BLaER1 treated with 17β-estradiol and CSF1 and Interleukin-3, amounts not matched to agents 10 nM and 100 nM (cell line): ENCODE results near the gene FRG2.
"Not testable (repeated sequence)": the region's sequence is repeated elsewhere in the genome, so short reads cannot be mapped to it uniquely, and the experiment has no call there.

ENCODE experiments used
- H3K27ac ChIP-seq, 11 experiments: shearing (Covaris generic); formaldehyde crosslinking; 2 replicates each; pipeline ENCODE4 v1.8.1; 2022
- H3K27me3 ChIP-seq, 11 experiments: shearing (Covaris generic); formaldehyde crosslinking; 2 replicates each; pipeline ENCODE4 v1.8.1; 2022
- H3K36me3 ChIP-seq, 11 experiments: shearing (Covaris generic); formaldehyde crosslinking; 2 replicates each; pipeline ENCODE4 v1.8.1; 2022
- H3K4me1 ChIP-seq, 10 experiments: shearing (Covaris generic); formaldehyde crosslinking; 2 replicates each; pipeline ENCODE4 v1.8.1; 2022
- H3K4me2 ChIP-seq, 11 experiments: shearing (Covaris generic); formaldehyde crosslinking; 2 replicates each; pipeline ENCODE4 v1.8.1; 2022
- H3K4me3 ChIP-seq, 10 experiments: shearing (Covaris generic); formaldehyde crosslinking; 2 replicates each; pipeline ENCODE4 v1.8.1; 2022
- H3K9ac ChIP-seq, 11 experiments: shearing (Covaris generic); formaldehyde crosslinking; 2 replicates each; pipeline ENCODE4 v1.8.1; 2022
- H3K9me3 ChIP-seq, 11 experiments: shearing (Covaris generic); formaldehyde crosslinking; replicated peaks in 1 of 11; 2 replicates each; pipeline ENCODE4 v1.8.1; 2022
- H4K20me1 ChIP-seq, 11 experiments: shearing (Covaris generic); formaldehyde crosslinking; 2 replicates each; pipeline ENCODE4 v1.8.1; 2022
- Cebpa-rat ChIP-seq, 11 experiments: shearing (Covaris generic); IDR thresholded peaks; 2 replicates each; pipeline ENCODE4 v1.8.1; 2022

Gene FRG2

GRCh38 chr4:190014771-190015537 lies 12.1 kb downstream of the FRG2 start:
- no peak for TF ChIP-seq Cebpa-rat (IDR thresholded peaks at IDR 0.05)
- peaks cover 53 to 58% (median 55%) of the 10 kb centered on the region in 11 experiments for H3K9me3 ChIP-seq
- no peak overlapping the region for H3K4me2 ChIP-seq
- no peaks in the 10 kb centered on the region for H3K36me3 ChIP-seq
- H3K4me3 ChIP-seq: no peak overlapping the region
- H3K4me1 ChIP-seq: no peaks in the 10 kb centered on the region
- no peak overlapping the region for H3K9ac ChIP-seq
- no peaks in the 10 kb centered on the region for H4K20me1 ChIP-seq
- H3K27me3 ChIP-seq: no peaks in the 10 kb centered on the region
- no peak overlapping the region for H3K27ac ChIP-seq

GRCh38 chr4:189989941-189990340 lies 37.1 kb downstream of the FRG2 start:
- H3K27ac ChIP-seq, H3K9me3 ChIP-seq, H3K27me3 ChIP-seq, H3K9ac ChIP-seq, H3K4me2 ChIP-seq, H3K4me3 ChIP-seq, H4K20me1 ChIP-seq, H3K4me1 ChIP-seq, H3K36me3 ChIP-seq: not testable (repeated sequence)

- TF ChIP-seq Cebpa-rat (IDR thresholded peaks at IDR 0.05): no peak
These were observed 38.1 kb downstream of the FRG2 start for GRCh38 chr4:189988877-189989431.

GRCh38 chr4:189985651-189986243 lies 41.3 kb downstream of the FRG2 start:
- not testable (repeated sequence) for H3K4me2 ChIP-seq, H3K4me1 ChIP-seq, H3K27ac ChIP-seq, H3K9me3 ChIP-seq, H4K20me1 ChIP-seq, H3K9ac ChIP-seq, H3K36me3 ChIP-seq, H3K4me3 ChIP-seq, H3K27me3 ChIP-seq

More at GRCh38 chr4:189988877-189989431, 38.1 kb downstream of the FRG2 start:
- no peak overlapping the region for H3K4me2 ChIP-seq
- H3K4me3 ChIP-seq: no peak overlapping the region
- H3K9ac ChIP-seq: no peak overlapping the region
- H3K36me3 ChIP-seq: no peaks in the 10 kb centered on the region
- H3K9me3 ChIP-seq: peaks cover 0 to 3% (median 0%) of the 10 kb centered on the region in 11 experiments; a peak in 2 of 22 replicates
- H3K27ac ChIP-seq: no peak overlapping the region
- H3K4me1 ChIP-seq: no peaks in the 10 kb centered on the region
- H4K20me1 ChIP-seq: no peaks in the 10 kb centered on the region
- H3K27me3 ChIP-seq: no peaks in the 10 kb centered on the region

DNA sequence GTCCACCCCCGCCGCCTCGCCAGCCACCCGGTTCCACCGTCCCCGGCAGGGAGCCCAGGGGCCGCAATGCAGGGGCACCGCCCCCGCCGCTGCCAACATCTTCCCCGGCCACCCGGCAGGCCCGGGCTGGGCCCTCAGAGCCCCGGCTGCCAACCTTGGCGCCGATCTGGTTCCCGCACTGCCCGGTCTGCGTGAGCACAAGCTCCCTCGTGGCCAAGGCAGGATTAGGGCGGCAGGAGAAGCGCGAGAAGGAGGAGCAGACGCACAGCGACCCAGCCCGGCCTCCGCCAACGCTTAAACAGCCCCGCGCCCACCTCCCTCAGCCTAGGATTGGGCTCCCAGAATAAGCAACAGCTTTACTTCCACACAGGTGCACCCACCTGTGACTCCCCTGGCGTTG lies 42.4 kb downstream of the FRG2 start:
- not testable (repeated sequence) for H3K9ac ChIP-seq, H3K36me3 ChIP-seq, H3K9me3 ChIP-seq, H3K4me3 ChIP-seq, H3K27ac ChIP-seq, H3K4me2 ChIP-seq, H3K27me3 ChIP-seq, H3K4me1 ChIP-seq, H4K20me1 ChIP-seq

GRCh38 chr4:189983916-189984526 lies 43.0 kb downstream of the FRG2 start:
- H4K20me1 ChIP-seq, H3K27ac ChIP-seq, H3K9ac ChIP-seq, H3K4me2 ChIP-seq, H3K27me3 ChIP-seq, H3K4me1 ChIP-seq, H3K4me3 ChIP-seq, H3K9me3 ChIP-seq, H3K36me3 ChIP-seq: not testable (repeated sequence)

GRCh38 chr4:189981970-189982369 lies 45.1 kb downstream of the FRG2 start:
- no peaks in the 10 kb centered on the region for H3K27me3 ChIP-seq
- TF ChIP-seq Cebpa-rat (IDR thresholded peaks at IDR 0.05): no peak
- no peak overlapping the region for H3K9ac ChIP-seq
- no peak overlapping the region for H3K4me3 ChIP-seq
- H3K4me1 ChIP-seq: no peaks in the 10 kb centered on the region
- H3K9me3 ChIP-seq: no peaks in the 10 kb centered on the region
- no peaks in the 10 kb centered on the region for H3K36me3 ChIP-seq
- H3K27ac ChIP-seq: no peak overlapping the region
- H4K20me1 ChIP-seq: no peaks in the 10 kb centered on the region
- H3K4me2 ChIP-seq: no peak overlapping the region

GRCh38 chr4:189980292-189980691 lies 46.8 kb downstream of the FRG2 start:
- H3K4me3 ChIP-seq, H3K27ac ChIP-seq, H3K36me3 ChIP-seq, H3K4me2 ChIP-seq, H3K9ac ChIP-seq, H3K27me3 ChIP-seq, H3K4me1 ChIP-seq, H3K9me3 ChIP-seq, H4K20me1 ChIP-seq: not testable (repeated sequence)

GRCh38 chr4:189979196-189980047 lies 47.6 kb downstream of the FRG2 start:
- TF ChIP-seq Cebpa-rat (IDR thresholded peaks at IDR 0.05): no peak
- no peaks in the 10 kb centered on the region for H4K20me1 ChIP-seq
- no peaks in the 10 kb centered on the region for H3K4me1 ChIP-seq
- H3K9ac ChIP-seq: no peak overlapping the region
- H3K4me2 ChIP-seq: no peak overlapping the region
- H3K36me3 ChIP-seq: no peaks in the 10 kb centered on the region
- H3K9me3 ChIP-seq: no peaks in the 10 kb centered on the region
- no peaks in the 10 kb centered on the region for H3K27me3 ChIP-seq
- H3K27ac ChIP-seq: no peak overlapping the region
- H3K4me3 ChIP-seq: no peak overlapping the region
